GM12878 (cell line): ENCODE measurements around the gene NT5DC4. TPM values are rescaled to one million over a fixed set of nuclear protein-coding genes. Genes with fewer than 3 reads are reported as not detected.

Experiments
- ATAC-seq: fragments of 200-7000 bp; cut with Tn5 transposase; 3 replicates; pipeline ENCODE4 v1.9.1; 2020; ENCODE audit warnings: mild to moderate bottlenecking, moderate library complexity
- BruUV-seq: library from RNA; stranded (reverse); fragments of 400-500 nt; replicated peaks from 2 replicates; lab custom pipeline; 2021; lab: Mats Ljungman, UMichigan
- CTCF ChIA-PET: fragments of 300-600 bp; sonication (Branson Sonifier 250); formaldehyde crosslinking; extraction: SDS; loops from one replicate; lab custom pipeline; 2021; ENCODE audit warnings: inconsistent platforms; lab: Yijun Ruan, JAX
- POLR2A ChIA-PET: fragments of 350-600 bp; formaldehyde crosslinking; extraction: SDS; loops from one replicate; lab custom pipeline; 2021; ENCODE audit warnings: inconsistent platforms; lab: Charles Lee
- RAD21 ChIA-PET: fragments of 300-600 bp; sonication (Branson Sonifier 250); formaldehyde crosslinking; loops from one replicate; lab custom pipeline; 2023; ENCODE audit warnings: antibody characterized with exemption; ENCODE audit not compliant: unreplicated experiment; lab: Charles Lee
- SMC1A ChIA-PET: fragments of 300-600 bp; sonication (Branson Sonifier 250); formaldehyde crosslinking; loops from one replicate; lab custom pipeline; 2023; ENCODE audit not compliant: unreplicated experiment, uncharacterized antibody; lab: Charles Lee
- DNase-seq: peaks from one replicate; pipeline ENCODE4 v3.0.0-alpha.2; 2011; ENCODE audit warnings: low read depth, low spot score
- FAIRE-seq: peaks from 3 replicates; lab custom pipeline; 2011; peaks lifted over from hg19 to GRCh38; lab: Jason Lieb, UNC
- H2AFZ ChIP-seq: 2 replicates; pipeline ENCODE4 v1.6.0; 2011; ENCODE audit warnings: low read depth, low read length, control low read depth; ENCODE audit not compliant: control insufficient read depth
- H3K27ac ChIP-seq: 2 replicates; pipeline ENCODE4 v1.5.1; 2011; ENCODE audit warnings: control low read depth; ENCODE audit not compliant: control insufficient read depth, insufficient read depth
- H3K27me3 ChIP-seq, 2 experiments: replicated peaks in 1 of 2; 2 replicates each; pipeline versions ENCODE4 v1.6.0 to v1.6.1; 2011; ENCODE audit warnings: low read length in 1 of 2; ENCODE audit not compliant: control insufficient read depth in 2 of 2, insufficient read depth in 2 of 2
- H3K36me3 ChIP-seq, 2 experiments: 2 replicates each; pipeline ENCODE4 v1.5.1; 2011; ENCODE audit warnings: low read length in 1 of 2; ENCODE audit not compliant: control insufficient read depth in 2 of 2, insufficient read depth in 2 of 2
- H3K4me1 ChIP-seq: 2 replicates; pipeline ENCODE4 v1.6.1; 2011; ENCODE audit warnings: mild to moderate bottlenecking, low read length, moderate library complexity, mixed read lengths; ENCODE audit not compliant: control insufficient read depth, insufficient read depth
- H3K4me2 ChIP-seq: 2 replicates; pipeline ENCODE4 v1.6.0; 2011; ENCODE audit warnings: control low read depth; ENCODE audit not compliant: control insufficient read depth, insufficient read depth
- H3K4me3 ChIP-seq: fragments of 200-600 bp; sonication (generic); 2 replicates; pipeline ENCODE4 v1.5.1; 2016
- H3K79me2 ChIP-seq: 2 replicates; pipeline ENCODE4 v1.6.0; 2011; ENCODE audit warnings: low read length; ENCODE audit not compliant: control insufficient read depth, insufficient read depth
- H3K9ac ChIP-seq: 2 replicates; pipeline ENCODE4 v1.8.0; 2011; ENCODE audit warnings: low read length, control low read depth, mixed read lengths; ENCODE audit not compliant: control insufficient read depth, insufficient read depth
- H3K9me3 ChIP-seq: replicated peaks from 3 replicates; pipeline ENCODE4 v1.5.1; 2011; ENCODE audit warnings: mild to moderate bottlenecking, low read length; ENCODE audit not compliant: control insufficient read depth, insufficient read depth
- H4K20me1 ChIP-seq: 2 replicates; pipeline ENCODE4 v1.6.0; 2011; ENCODE audit not compliant: control insufficient read depth, insufficient read depth
- ATF7 ChIP-seq: fragments of 450-650 bp; IDR thresholded peaks from 2 replicates; pipeline ENCODE4 v1.6.1; 2016; ENCODE audit warnings: low read depth, mild to moderate bottlenecking
- CBX3 ChIP-seq: fragments of 200-600 bp; sonication (generic); IDR thresholded peaks from 2 replicates; pipeline ENCODE4 v1.6.1; 2016; ENCODE audit warnings: low read depth, borderline replicate concordance
- KDM1A ChIP-seq: fragments of 200-600 bp; sonication (generic); IDR thresholded peaks from 2 replicates; pipeline ENCODE4 v1.6.1; 2016; ENCODE audit warnings: borderline replicate concordance
- LARP7 ChIP-seq: fragments of 450-650 bp; IDR thresholded peaks from 2 replicates; pipeline ENCODE4 v1.6.1; 2017; ENCODE audit warnings: mild to moderate bottlenecking
- NFIC ChIP-seq: IDR thresholded peaks from 2 replicates; pipeline ENCODE4 v1.6.1; 2012; ENCODE audit warnings: low read depth, mild to moderate bottlenecking, inconsistent platforms, low read length, moderate library complexity
- TBL1XR1 ChIP-seq: IDR thresholded peaks from 2 replicates; pipeline ENCODE4 v1.6.1; 2012; ENCODE audit warnings: low read depth, low read length, improper control_type of control experiment
- TCF7 ChIP-seq: IDR thresholded peaks from 2 replicates; pipeline ENCODE4 v1.6.1; 2014; ENCODE audit warnings: antibody characterized with exemption, borderline replicate concordance
- WGBS: methylation state at CpG from one replicate; pipeline ENCODE4 v1.1.6; 2016; ENCODE audit warnings: low lambda C conversion rate; ENCODE audit not compliant: insufficient replicate concordance, insufficient coverage; ENCODE audit errors: missing lambda C conversion rate; 5-methylcytosine and 5-hydroxymethylcytosine counted together
- in situ Hi-C: fragments of 300-500 bp; cut with MboI; formaldehyde crosslinking; loops from 9 replicates; pipeline ENCODE4 v1.14.3; 2018; ENCODE audit warnings: mixed read lengths
- intact Hi-C: fragments of 100-400 bp; cut with micrococcal nuclease; formaldehyde crosslinking; loops from one replicate; pipeline ENCODE4 v1.14.2; 2022; ENCODE audit not compliant: unreplicated experiment
- polyA plus RNA-seq, 11 experiments: library from polyadenylated mRNA; depleted of rRNA in 4 of 11; unstranded in 6 of 11; stranded (reverse) in 5 of 11; fragments of >200 nt; fragmentation: Nextera tagmentation in 4 of 11; fragmentation: Illumina TruSeq in 1 of 11; extraction: Ambion mirVana in 4 of 11; extraction: Trizol in 1 of 11; gene quantifications; 1 replicate in 1 of 11; 2 replicates in 10 of 11; pipeline versions ENCODE4 v1.2.1 to v1.2.3, GENCODE V29; 2011 to 2016; ENCODE audit warnings: inconsistent platforms in 2 of 11, missing spikeins in 2 of 11, low read depth in 1 of 11
- total RNA-seq, 4 experiments: library from RNA; depleted of rRNA in 3 of 4; stranded (reverse); fragments of >200 nt in 3 of 4; fragmentation: Illumina TruSeq in 1 of 4; extraction: Trizol in 1 of 4; gene quantifications; 2 replicates each; pipeline versions ENCODE4 v1.2.1 to v1.2.3, GENCODE V29; 2013 to 2021
- TF ChIP-seq, protein P1 (sequence below): fragments of 450-650 bp; IDR thresholded peaks from 2 replicates; pipeline ENCODE4 v1.6.1; 2017; ENCODE audit warnings: mild to moderate bottlenecking, moderate library complexity

The NT5DC4 gene
- total and polyA plus RNA-seq, 10 of the 15 experiments (the other 5 are each of a cell fraction or from before 2014, with no cell fraction given) = 0.04 to 2.6 (median 0.32) TPM; not detected in 2

DNA sequence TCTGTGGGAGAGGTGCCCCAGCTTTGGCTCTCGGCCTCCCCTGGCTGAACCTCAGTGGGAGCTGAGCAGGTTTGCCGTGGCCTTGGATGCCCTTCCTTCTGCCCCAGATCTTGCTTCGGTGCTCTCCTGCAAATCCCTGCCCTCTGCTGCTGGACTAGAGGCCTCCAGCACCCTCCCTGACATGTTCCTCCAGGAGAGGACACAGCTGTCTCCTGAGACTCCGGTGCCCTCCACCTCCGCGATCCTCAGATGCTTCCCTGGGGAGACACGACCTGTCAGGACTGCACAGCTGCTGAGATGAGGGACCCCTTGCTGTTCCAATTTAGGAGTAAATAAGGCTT lies 7.3 kb upstream of the NT5DC4 start:
- H3K9ac ChIP-seq = no peak overlapping the region
- ChIA-PET RAD21 (interaction anchor here (1.5 to 3.4 kb wide), 3 partner anchors 12 to 87 kb away, joined by 3 to 20 read pairs (median 7); no protein-coding TSS in a partner anchor), SMC1A (interaction anchor here (0.9 to 3.4 kb wide), 4 partner anchors 12 to 82 kb away, joined by 3 to 19 read pairs (median 7); no protein-coding TSS in a partner anchor), CTCF (interaction anchor here (0.9 to 3.1 kb wide), 4 partner anchors 11 to 114 kb away, joined by 4 to 27 read pairs (median 12); no protein-coding TSS in a partner anchor), POLR2A (interaction anchor here (0.8 to 2.4 kb wide), 4 partner anchors 12 to 84 kb away, joined by 3 to 9 read pairs (median 4); no protein-coding TSS in a partner anchor)
- intact Hi-C loops (no loop called here), in situ Hi-C loops (no loop called here)
- H3K27me3 ChIP-seq = no peaks in the 10 kb centered on the region
- H3K4me1 ChIP-seq = peaks cover 20% of the 10 kb centered on the region
- 83% methylated on average over 7 of the region's 7 CpGs for WGBS
- ATAC-seq (no peak), DNase-seq (no peak), FAIRE-seq (no peak)
- no peak overlapping the region for H2AFZ ChIP-seq
- H3K4me2 ChIP-seq = no peak overlapping the region
- H3K4me3 ChIP-seq = no peak overlapping the region
- no peak overlapping the region for H3K27ac ChIP-seq
- H3K79me2 ChIP-seq = no peaks in the 10 kb centered on the region
- no peaks in the 10 kb centered on the region; a peak in 1 of 4 replicates for H3K36me3 ChIP-seq
- H4K20me1 ChIP-seq = no peaks in the 10 kb centered on the region
- BruUV-seq = no TSS peak
- H3K9me3 ChIP-seq = no peaks in the 10 kb centered on the region
- TF ChIP-seq ATF7 = no peak
- TF ChIP-seq TCF7 = no peak
- no peak for TF ChIP-seq NFIC
- no peak for TF ChIP-seq KDM1A
- TF ChIP-seq, protein P1, sequence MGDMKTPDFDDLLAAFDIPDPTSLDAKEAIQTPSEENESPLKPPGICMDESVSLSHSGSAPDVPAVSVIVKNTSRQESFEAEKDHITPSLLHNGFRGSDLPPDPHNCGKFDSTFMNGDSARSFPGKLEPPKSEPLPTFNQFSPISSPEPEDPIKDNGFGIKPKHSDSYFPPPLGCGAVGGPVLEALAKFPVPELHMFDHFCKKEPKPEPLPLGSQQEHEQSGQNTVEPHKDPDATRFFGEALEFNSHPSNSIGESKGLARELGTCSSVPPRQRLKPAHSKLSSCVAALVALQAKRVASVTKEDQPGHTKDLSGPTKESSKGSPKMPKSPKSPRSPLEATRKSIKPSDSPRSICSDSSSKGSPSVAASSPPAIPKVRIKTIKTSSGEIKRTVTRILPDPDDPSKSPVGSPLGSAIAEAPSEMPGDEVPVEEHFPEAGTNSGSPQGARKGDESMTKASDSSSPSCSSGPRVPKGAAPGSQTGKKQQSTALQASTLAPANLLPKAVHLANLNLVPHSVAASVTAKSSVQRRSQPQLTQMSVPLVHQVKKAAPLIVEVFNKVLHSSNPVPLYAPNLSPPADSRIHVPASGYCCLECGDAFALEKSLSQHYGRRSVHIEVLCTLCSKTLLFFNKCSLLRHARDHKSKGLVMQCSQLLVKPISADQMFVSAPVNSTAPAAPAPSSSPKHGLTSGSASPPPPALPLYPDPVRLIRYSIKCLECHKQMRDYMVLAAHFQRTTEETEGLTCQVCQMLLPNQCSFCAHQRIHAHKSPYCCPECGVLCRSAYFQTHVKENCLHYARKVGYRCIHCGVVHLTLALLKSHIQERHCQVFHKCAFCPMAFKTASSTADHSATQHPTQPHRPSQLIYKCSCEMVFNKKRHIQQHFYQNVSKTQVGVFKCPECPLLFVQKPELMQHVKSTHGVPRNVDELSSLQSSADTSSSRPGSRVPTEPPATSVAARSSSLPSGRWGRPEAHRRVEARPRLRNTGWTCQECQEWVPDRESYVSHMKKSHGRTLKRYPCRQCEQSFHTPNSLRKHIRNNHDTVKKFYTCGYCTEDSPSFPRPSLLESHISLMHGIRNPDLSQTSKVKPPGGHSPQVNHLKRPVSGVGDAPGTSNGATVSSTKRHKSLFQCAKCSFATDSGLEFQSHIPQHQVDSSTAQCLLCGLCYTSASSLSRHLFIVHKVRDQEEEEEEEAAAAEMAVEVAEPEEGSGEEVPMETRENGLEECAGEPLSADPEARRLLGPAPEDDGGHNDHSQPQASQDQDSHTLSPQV = no peak
- no peak for TF ChIP-seq CBX3
- no peak for TF ChIP-seq LARP7
- no peak for TF ChIP-seq TBL1XR1
- TF ChIP-seq, all 136 proteins: peak for 0
